Fibroblast of pulmonary artery (primary cell): ENCODE measurements around the gene PP2D1.

ENCODE experiments used
- DNase-seq: peaks from one replicate; pipeline ENCODE4 v3.0.0-alpha.2; 2010; ENCODE audit warnings: low read depth
- H3K4me3 ChIP-seq: replicated peaks from 2 replicates; pipeline ENCODE4 v1.5.1; 2011; ENCODE audit warnings: low read depth, mild to moderate bottlenecking, control low read depth, low read length, moderate library complexity
- TF ChIP-seq, protein P1 (sequence below): IDR thresholded peaks from 2 replicates; pipeline ENCODE4 v1.5.1; 2011; ENCODE audit warnings: mild to moderate bottlenecking, control low read depth, low read length, inconsistent platforms; ENCODE audit errors: missing control alignments

PP2D1 gene, protein sequence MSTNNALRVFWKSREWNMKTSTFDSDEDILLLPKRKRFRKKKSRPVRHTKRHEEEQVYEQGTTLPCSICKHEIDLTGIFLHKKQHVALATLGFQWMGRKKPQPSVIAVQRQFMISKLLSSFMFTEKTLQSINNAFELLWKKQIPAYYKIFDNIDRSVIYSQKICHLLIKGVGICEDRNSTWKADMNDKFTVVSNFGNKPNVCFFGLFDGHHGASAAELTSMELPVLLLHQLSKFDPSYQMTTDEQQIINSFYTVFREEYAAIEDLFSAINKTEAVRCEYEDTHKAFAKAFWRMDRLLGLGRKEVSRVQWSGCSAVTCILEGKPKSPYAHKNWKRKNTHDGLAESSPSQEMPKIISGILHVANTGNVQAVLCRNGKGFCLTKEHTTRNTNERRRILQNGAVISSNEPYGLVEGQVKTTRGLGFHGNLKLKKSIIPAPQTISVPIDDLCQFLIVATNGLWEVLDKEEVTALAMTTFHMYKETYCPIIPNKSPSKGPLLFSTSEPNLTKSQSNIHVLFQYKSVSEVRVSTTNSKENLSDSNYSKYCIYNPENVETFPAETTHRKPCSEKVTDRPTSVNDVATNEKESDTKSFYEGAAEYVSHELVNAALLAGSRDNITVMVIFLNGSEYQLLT

DNA sequence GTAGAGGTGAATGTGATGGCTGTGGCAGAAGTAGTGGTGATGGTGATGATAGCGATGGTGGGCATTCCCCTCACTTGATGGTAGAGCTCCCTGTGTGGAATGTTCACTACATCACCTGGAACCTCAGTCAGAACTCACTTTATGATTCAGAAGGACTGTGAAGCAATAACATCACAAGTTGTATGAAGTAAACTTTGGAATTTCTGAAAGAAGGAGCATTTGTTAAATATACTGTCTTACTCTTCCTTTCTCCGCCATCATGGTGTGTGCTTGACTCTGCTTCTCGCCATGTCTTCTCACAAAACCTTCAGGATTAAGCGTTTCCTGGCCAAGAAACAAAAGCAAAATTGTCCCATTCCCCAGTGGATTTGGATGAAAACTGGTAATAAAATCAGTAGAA lies at the start of gene PP2D1:
TSS of gene PP2D1 (minus strand) at position 101 of the 400 bp plus-strand sequence. CDS start 192 bp downstream, outside the sequence.
- no peak for DNase-seq
- H3K4me3 ChIP-seq = no peak within 1 kb of the TSS
- TF ChIP-seq, protein P1, sequence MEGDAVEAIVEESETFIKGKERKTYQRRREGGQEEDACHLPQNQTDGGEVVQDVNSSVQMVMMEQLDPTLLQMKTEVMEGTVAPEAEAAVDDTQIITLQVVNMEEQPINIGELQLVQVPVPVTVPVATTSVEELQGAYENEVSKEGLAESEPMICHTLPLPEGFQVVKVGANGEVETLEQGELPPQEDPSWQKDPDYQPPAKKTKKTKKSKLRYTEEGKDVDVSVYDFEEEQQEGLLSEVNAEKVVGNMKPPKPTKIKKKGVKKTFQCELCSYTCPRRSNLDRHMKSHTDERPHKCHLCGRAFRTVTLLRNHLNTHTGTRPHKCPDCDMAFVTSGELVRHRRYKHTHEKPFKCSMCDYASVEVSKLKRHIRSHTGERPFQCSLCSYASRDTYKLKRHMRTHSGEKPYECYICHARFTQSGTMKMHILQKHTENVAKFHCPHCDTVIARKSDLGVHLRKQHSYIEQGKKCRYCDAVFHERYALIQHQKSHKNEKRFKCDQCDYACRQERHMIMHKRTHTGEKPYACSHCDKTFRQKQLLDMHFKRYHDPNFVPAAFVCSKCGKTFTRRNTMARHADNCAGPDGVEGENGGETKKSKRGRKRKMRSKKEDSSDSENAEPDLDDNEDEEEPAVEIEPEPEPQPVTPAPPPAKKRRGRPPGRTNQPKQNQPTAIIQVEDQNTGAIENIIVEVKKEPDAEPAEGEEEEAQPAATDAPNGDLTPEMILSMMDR = no peak

DNA sequence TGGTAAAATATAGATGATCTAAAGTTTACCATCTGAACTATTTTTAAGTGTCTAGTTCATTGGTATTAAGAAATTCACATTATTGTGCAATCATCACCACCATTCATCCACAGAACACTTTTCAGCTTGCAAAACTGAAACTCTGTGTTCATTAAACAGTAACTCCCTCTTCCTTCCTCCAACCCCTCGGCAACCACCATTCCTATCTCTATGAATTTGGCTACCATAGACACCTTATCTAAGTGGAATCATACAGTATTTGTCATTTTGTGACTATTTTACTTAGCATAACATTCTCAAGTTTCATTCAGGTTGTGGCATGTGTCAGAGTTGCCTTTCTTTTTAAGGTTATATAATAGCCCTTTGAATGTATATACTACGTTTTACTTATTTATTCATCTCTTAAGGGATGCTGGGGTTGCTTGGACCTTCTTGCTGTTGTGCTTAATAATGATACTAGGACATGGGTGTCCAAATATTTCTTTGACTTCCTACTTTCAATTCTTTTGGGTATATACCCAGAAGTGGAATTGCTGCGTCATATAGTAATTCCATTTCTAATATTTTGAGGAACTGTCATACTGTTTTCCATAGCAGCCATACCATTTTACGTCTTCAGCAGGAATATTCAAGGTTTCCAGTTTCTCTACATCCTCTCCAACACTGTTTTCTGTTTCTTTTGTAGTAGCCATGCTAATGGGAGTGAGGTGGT lies 49.1 kb upstream of the PP2D1 start:
- DNase-seq = peak; percentile 85

DNA sequence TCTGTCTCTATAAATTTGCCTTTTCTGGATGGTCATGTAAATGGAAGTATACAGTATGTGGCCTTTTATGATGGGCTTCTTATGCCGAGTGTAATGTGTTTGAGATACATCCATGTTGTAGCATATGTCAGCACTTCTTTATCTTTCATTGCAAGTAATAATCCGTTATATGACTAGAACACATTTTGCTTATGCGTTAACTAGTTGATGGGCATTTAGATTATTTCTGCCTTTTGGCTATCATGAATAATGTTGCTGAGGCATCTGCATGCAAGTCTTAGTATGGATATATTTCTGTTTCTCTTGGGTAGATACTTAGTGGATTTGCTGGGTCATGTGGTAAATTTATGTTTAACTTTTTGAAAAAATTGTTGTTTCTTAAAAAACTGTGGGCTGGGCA lies 47.9 kb upstream of the PP2D1 start:
- no peak overlapping the region for H3K4me3 ChIP-seq
- TF ChIP-seq, protein P1 = no peak
- no peak for DNase-seq

More for the DNA sequence above, 49.1 kb upstream of the PP2D1 start:
- TF ChIP-seq, protein P1 = no peak
- peak overlapping the region; percentile 23 for H3K4me3 ChIP-seq

DNA sequence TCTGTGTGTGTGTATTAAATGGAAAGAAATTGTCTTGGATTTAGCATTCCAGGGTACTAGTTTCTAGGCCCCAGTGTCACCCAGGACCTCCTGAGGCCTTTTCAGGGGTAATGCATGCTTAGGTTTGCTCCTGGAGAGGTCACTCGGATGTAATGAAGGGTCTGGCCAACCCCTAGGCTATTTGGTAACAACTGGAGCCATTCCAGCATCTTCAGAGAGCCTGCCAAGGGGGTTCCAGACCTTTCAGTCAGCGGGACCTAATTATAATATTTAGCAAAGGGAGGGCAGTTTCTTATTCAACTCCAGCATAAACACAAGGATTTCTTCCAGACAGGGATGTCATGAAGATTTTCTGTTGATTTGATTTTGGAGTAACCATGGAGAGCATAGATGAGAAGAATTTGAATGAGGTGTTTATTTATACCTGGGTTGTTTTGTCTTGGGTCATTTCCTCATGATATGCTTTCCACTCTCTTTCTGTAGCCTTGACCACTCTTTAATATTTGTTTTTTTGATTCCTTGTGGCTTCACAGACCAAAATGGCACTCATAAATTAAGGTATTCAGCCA lies 45.6 kb upstream of the PP2D1 start:
- peak; percentile 69 for DNase-seq
- TF ChIP-seq, protein P1 = no peak
- H3K4me3 ChIP-seq = no peak overlapping the region

DNA sequence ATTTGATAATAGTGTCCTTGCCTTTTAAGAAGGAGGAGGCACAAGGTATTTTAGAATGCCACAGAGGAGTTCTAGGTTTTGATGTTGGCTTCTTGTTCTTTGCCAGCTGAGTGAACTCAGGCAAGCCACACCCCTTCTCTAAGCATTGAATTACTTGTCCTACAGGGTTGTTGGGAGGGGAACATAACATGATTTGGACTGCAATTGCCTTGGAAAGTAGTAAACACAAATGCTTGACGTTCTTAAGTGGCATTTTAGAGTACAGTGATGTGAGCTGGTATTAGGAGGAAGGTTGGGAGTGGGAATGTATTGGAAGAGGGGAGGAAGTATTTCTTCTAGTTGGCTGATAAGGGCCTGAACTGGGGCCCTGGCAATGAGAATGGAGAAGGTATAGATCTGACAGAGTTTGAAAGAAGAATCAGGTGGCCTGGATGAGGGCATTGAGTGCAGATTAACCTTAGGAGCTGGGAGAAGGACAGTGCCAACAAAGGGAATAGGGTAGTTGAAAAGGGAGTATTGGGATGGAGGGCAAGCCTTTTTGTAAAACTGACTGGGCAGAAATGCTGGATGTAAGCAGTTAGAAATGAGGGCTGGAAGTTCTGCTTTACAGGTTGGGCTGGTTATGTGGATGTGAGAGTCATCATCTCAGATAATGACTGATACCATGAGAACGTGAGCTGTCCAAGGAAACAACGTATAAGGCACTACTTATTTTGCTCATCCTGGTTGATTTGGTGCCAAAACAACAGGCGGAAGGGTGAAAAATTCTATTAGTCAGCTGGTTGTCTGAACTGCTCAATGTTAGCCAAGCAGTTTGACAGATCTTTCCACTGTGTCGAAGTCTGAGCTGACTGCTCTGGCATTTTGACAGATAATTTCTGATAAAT lies 44.9 kb upstream of the PP2D1 start:
- peak; percentile 88 for DNase-seq
- no peak overlapping the region for H3K4me3 ChIP-seq
- TF ChIP-seq, protein P1 = no peak

DNA sequence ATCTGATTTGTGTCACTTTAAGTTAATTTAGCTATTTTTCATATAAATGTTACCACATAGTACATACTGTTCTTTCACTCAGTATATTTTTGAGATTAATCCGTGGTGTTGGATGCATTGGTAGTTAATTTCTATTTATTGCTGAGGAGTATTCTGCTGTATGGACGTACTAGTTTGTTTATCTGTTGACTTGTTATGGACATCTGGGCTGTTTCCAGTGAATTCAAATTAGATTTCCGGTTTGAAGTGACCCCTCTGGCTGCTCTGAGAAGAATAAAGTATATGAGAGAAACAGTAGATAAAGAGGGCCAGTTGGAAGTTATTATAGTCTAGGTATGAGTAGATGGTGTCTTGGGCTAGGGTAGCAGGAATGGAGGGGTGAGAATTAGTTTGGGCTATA lies 43.8 kb upstream of the PP2D1 start:
- H3K4me3 ChIP-seq = no peak overlapping the region
- TF ChIP-seq, protein P1 = no peak
- DNase-seq = no peak
